ENCODE measurements around the gene TAS2R30. TPM values are rescaled to one million over a fixed set of nuclear protein-coding genes. Genes with fewer than 3 reads are reported as not detected.

Gene TAS2R30
- total RNA-seq, 1 experiment from 2014 or later = 0.74 TPM

DNA sequence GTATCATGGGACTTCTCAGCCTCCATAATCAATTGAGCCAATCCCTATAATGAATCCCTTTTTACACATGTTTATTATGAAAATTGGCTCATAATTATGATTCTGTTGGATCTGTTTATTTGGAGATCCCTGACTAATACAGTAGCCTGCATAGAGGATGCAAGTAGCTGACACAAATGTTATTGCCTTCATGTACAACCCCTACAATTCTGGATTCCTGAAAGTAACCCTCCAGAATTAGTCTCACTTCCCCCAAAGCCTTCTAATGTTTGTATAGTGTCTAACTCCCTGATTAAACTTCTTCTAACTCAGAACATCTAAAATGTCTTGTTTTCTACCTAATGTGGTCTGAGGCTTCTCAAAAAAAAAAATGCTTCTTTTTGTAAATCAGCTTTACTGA is 29.9 kb upstream of the TAS2R30 start:
- no peak for DNase-seq (ENCODE audit: low read depth, low spot score)
- ATAC-seq = no peak
- TSS peak; percentile 1 for BruUV-seq (replicated peaks)
- CTCF ChIA-PET = no interaction called here
- TF ChIP-seq POLR2AphosphoS5 (IDR thresholded peaks at IDR 0.05; ENCODE audit: low read depth, low read length) = no peak
- no peak for TF ChIP-seq TCF7L2 (IDR thresholded peaks at IDR 0.05; ENCODE audit: low read depth, low read length)
- TF ChIP-seq, protein P1, sequence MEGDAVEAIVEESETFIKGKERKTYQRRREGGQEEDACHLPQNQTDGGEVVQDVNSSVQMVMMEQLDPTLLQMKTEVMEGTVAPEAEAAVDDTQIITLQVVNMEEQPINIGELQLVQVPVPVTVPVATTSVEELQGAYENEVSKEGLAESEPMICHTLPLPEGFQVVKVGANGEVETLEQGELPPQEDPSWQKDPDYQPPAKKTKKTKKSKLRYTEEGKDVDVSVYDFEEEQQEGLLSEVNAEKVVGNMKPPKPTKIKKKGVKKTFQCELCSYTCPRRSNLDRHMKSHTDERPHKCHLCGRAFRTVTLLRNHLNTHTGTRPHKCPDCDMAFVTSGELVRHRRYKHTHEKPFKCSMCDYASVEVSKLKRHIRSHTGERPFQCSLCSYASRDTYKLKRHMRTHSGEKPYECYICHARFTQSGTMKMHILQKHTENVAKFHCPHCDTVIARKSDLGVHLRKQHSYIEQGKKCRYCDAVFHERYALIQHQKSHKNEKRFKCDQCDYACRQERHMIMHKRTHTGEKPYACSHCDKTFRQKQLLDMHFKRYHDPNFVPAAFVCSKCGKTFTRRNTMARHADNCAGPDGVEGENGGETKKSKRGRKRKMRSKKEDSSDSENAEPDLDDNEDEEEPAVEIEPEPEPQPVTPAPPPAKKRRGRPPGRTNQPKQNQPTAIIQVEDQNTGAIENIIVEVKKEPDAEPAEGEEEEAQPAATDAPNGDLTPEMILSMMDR (IDR thresholded peaks at IDR 0.05) = no peak
- Histone ChIP-seq H3K36me3 (ENCODE audit: control insufficient read depth, insufficient read depth, low read length) (peaks cover 8% of the 10 kb centered on the region; the same call in 1 of the 2 replicates), H3K4me3 (ENCODE audit: low read depth in 2 of 2, low read length in 2 of 2) (no peak overlapping the region), H3K27ac (ENCODE audit: low read length) (no peak overlapping the region), H3K9me3 (ENCODE audit: control insufficient read depth, insufficient read depth, low read depth, low read length) (no peaks in the 10 kb centered on the region), H3K27me3 (ENCODE audit: control insufficient read depth, insufficient read depth, low read length) (no peaks in the 10 kb centered on the region), H3K4me1 (ENCODE audit: control insufficient read depth, insufficient read depth, low read length) (peaks cover 7% of the 10 kb centered on the region)
- POLR2A ChIA-PET = no interaction called here
- intact Hi-C loops (cut with micrococcal nuclease; ENCODE audit: unreplicated experiment) (no loop called here), in situ Hi-C loops (cut with HindIII; ENCODE audit: low pct_unique_long_range_greater_than_20kb, low sequenced_read_pairs) (no loop called here)

DNA sequence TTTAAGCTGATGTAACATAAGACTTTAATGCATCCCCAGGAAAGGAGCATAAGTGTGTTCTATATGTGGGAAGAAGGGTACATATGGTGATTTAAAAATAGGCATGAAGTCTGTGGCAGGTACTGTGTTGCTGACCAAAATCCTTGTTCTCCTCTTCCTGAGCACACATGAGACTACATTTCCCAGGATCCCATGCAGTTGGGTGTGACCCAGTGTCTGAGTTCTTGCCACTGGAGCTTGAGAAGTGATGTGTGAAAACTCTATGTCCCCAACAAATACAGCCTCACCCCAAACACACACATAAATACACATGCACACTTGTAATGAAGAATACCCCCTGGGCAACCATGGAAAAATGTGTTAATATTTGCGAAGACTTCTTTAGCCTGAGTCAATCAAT is 28.1 kb upstream of the TAS2R30 start:
- intact Hi-C loops (cut with micrococcal nuclease; ENCODE audit: unreplicated experiment) = no loop called here
- peaks cover 5% of the 10 kb centered on the region; the same call in 1 of the 2 replicates for H3K36me3 ChIP-seq (ENCODE audit: control insufficient read depth, insufficient read depth, low read length)
- DNase-seq (ENCODE audit: low read depth, low spot score) (no peak), ATAC-seq (no peak)
- no peaks in the 10 kb centered on the region for H3K9me3 ChIP-seq (ENCODE audit: control insufficient read depth, insufficient read depth, low read depth, low read length)
- TF ChIP-seq SIN3A (IDR thresholded peaks at IDR 0.05; ENCODE audit: borderline replicate concordance, insufficient read depth, low read depth, low read length) (no peak), TCF7L2 (IDR thresholded peaks at IDR 0.05; ENCODE audit: low read depth, low read length) (no peak), POLR2AphosphoS5 (IDR thresholded peaks at IDR 0.05; ENCODE audit: low read depth, low read length) (no peak)
- TF ChIP-seq, protein P2, sequence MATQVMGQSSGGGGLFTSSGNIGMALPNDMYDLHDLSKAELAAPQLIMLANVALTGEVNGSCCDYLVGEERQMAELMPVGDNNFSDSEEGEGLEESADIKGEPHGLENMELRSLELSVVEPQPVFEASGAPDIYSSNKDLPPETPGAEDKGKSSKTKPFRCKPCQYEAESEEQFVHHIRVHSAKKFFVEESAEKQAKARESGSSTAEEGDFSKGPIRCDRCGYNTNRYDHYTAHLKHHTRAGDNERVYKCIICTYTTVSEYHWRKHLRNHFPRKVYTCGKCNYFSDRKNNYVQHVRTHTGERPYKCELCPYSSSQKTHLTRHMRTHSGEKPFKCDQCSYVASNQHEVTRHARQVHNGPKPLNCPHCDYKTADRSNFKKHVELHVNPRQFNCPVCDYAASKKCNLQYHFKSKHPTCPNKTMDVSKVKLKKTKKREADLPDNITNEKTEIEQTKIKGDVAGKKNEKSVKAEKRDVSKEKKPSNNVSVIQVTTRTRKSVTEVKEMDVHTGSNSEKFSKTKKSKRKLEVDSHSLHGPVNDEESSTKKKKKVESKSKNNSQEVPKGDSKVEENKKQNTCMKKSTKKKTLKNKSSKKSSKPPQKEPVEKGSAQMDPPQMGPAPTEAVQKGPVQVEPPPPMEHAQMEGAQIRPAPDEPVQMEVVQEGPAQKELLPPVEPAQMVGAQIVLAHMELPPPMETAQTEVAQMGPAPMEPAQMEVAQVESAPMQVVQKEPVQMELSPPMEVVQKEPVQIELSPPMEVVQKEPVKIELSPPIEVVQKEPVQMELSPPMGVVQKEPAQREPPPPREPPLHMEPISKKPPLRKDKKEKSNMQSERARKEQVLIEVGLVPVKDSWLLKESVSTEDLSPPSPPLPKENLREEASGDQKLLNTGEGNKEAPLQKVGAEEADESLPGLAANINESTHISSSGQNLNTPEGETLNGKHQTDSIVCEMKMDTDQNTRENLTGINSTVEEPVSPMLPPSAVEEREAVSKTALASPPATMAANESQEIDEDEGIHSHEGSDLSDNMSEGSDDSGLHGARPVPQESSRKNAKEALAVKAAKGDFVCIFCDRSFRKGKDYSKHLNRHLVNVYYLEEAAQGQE (IDR thresholded peaks at IDR 0.05; ENCODE audit: insufficient read depth in 1 of 2, low read depth in 2 of 2, low read length in 1 of 2) = no peak
- TF ChIP-seq, protein P1 (IDR thresholded peaks at IDR 0.05) = no peak
- H3K27ac ChIP-seq (ENCODE audit: low read length) = no peak overlapping the region
- CTCF ChIA-PET = interaction anchor here (0.5 kb wide), 1 partner anchor 871 kb away, joined by 3 read pairs; no protein-coding TSS in a partner anchor
- H3K27me3 ChIP-seq (ENCODE audit: control insufficient read depth, insufficient read depth, low read length) = no peaks in the 10 kb centered on the region
- BruUV-seq (replicated peaks) = no TSS peak
- H3K4me1 ChIP-seq (ENCODE audit: control insufficient read depth, insufficient read depth, low read length) = no peaks in the 10 kb centered on the region
- in situ Hi-C loops (cut with HindIII; ENCODE audit: low pct_unique_long_range_greater_than_20kb, low sequenced_read_pairs) = no loop called here
- no peak overlapping the region for H3K4me3 ChIP-seq (ENCODE audit: low read depth in 2 of 2, low read length in 2 of 2)
- POLR2A ChIA-PET = no interaction called here

All from Panc1 (cell line).